Activated CD4-positive, alpha-beta T cell treated with anti-CD3 and anti-CD28 coated beads, Interleukin-2, amount 10 ng/mL, durations not matched to agents 7 days and 5 days (primary cell): ENCODE results near the gene GRIA3. TPM values are rescaled to one million over a fixed set of nuclear protein-coding genes. Genes with fewer than 3 reads are reported as not detected.
"Not testable (repeated sequence)": the region's sequence is repeated elsewhere in the genome, so short reads cannot be mapped to it uniquely, and the experiment has no call there.

Experiments used
- CTCF ChIA-PET: fragments of 350-600 bp; sonication (Branson Sonifier 250); formaldehyde crosslinking; loops from one replicate; lab custom pipeline; 2021; ENCODE audit warnings: antibody characterized with exemption; lab: Charles Lee
- POLR2A ChIA-PET: fragments of 350-600 bp; sonication (Branson Sonifier 250); formaldehyde crosslinking; loops from one replicate; lab custom pipeline; 2021; ENCODE audit warnings: antibody characterized with exemption; lab: Charles Lee
- DNase-seq: peaks from one replicate; pipeline ENCODE4 v3.0.0-alpha.2; 2020
- H3K27ac Mint-ChIP-seq: one replicate; pipeline ENCODE4 v1.8.0; 2021; ENCODE audit warnings: mild to moderate bottlenecking, moderate library complexity, mixed read lengths
- H3K27me3 Mint-ChIP-seq: one replicate; pipeline ENCODE4 v1.8.0; 2021; ENCODE audit warnings: mixed read lengths
- H3K36me3 Mint-ChIP-seq: one replicate; pipeline ENCODE4 v1.8.0; 2021; ENCODE audit warnings: low read depth, mixed read lengths
- H3K4me1 Mint-ChIP-seq: one replicate; pipeline ENCODE4 v1.8.0; 2021; ENCODE audit warnings: mixed read lengths
- H3K4me3 Mint-ChIP-seq: one replicate; pipeline ENCODE4 v1.8.0; 2021; ENCODE audit warnings: mild to moderate bottlenecking, moderate library complexity, mixed read lengths
- H3K9me3 Mint-ChIP-seq: one replicate; pipeline ENCODE4 v1.8.0; 2021; ENCODE audit warnings: mixed read lengths
- total RNA-seq, 2 experiments: library from RNA; stranded (reverse); gene quantifications; one replicate each; pipeline ENCODE4 v1.2.3, GENCODE V29; 2021

The GRIA3 gene
- total RNA-seq, 2 experiments from 2014 or later, result not detected

DNA sequence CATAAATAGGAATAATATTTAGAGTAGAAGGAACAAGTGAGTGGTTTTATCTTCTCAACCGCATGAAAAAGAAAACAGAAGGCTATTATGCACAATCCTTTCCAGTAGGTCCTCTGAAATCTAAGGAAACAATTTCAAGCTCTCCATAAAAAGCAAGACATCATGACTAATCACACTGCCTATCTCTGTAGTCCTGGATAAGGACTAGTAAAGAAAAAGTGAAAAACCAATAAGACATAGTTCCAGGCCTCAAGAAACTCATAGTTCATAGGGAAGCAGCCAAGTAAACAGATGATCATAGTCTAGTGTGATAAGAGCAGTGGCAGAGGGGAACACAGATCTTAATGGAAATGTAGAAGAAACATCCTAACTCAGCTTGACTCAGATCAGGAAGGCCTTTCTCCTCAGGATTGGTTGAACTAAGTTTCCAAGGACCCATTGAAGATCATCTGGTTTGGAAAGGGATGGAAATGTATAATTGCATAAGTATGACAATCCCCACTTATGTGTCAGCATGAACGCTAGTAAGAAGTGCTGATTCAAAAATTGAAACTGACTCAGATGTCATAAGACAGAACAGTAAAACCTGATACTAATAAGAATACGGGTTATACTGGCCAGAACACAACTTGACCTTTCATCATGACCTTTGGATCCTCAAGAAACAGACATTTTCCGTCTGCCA, 155.3 kb downstream of the GRIA3 start:
- no peak for DNase-seq
- H3K36me3 Mint-ChIP-seq, result no peaks in the 10 kb centered on the region
- no peak overlapping the region for H3K4me3 Mint-ChIP-seq
- H3K9me3 Mint-ChIP-seq, result no peaks in the 10 kb centered on the region
- ChIA-PET POLR2A (no interaction called here), CTCF (no interaction called here)
- H3K27ac Mint-ChIP-seq, result no peak overlapping the region
- no peaks in the 10 kb centered on the region for H3K4me1 Mint-ChIP-seq
- no peaks in the 10 kb centered on the region for H3K27me3 Mint-ChIP-seq

GRCh38 chrX:123340696-123341095, 156.6 kb downstream of the GRIA3 start:
- H3K9me3 Mint-ChIP-seq, result no peaks in the 10 kb centered on the region
- no peaks in the 10 kb centered on the region for H3K27me3 Mint-ChIP-seq
- no peak overlapping the region for H3K27ac Mint-ChIP-seq
- ChIA-PET POLR2A (no interaction called here), CTCF (no interaction called here)
- DNase-seq, result no peak
- no peaks in the 10 kb centered on the region for H3K36me3 Mint-ChIP-seq
- H3K4me3 Mint-ChIP-seq, result no peak overlapping the region
- H3K4me1 Mint-ChIP-seq, result no peaks in the 10 kb centered on the region

- CTCF ChIA-PET, result no interaction called here
Observed at GRCh38 chrX:123348468-123348867, 164.4 kb downstream of the GRIA3 start.

DNA sequence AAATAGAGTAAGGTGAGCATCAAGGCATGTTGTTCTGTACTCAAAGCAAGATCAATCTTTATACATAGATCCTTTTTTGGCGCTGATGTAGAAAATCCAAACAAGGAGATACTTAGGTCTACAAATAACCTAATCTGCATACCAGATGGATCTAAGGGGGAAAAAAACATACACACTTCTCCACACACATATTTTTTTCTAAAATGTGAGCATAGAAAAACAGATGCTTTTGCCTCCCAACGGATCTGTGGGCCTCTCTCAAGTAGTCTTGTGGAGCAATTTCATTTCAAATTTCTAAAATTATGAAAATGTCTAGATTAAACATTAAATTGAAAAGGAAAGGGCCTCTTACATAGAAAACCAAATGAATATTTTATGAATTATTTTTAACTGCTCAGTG, 166.1 kb downstream of the GRIA3 start:
- no peaks in the 10 kb centered on the region for H3K4me1 Mint-ChIP-seq
- POLR2A ChIA-PET, result no interaction called here
- no peaks in the 10 kb centered on the region for H3K36me3 Mint-ChIP-seq
- no peak overlapping the region for H3K4me3 Mint-ChIP-seq
- no peaks in the 10 kb centered on the region for H3K9me3 Mint-ChIP-seq
- H3K27ac Mint-ChIP-seq, result no peak overlapping the region
- H3K27me3 Mint-ChIP-seq, result no peaks in the 10 kb centered on the region
- no peak for DNase-seq
- CTCF ChIA-PET, result no interaction called here

More at GRCh38 chrX:123348468-123348867, 164.4 kb downstream of the GRIA3 start:
- Mint-ChIP-seq H3K9me3 (no peaks in the 10 kb centered on the region), H3K27ac (no peak overlapping the region), H3K27me3 (no peaks in the 10 kb centered on the region), H3K36me3 (no peaks in the 10 kb centered on the region), H3K4me3 (no peak overlapping the region), H3K4me1 (no peaks in the 10 kb centered on the region)
- POLR2A ChIA-PET, result no interaction called here
- no peak for DNase-seq

DNA sequence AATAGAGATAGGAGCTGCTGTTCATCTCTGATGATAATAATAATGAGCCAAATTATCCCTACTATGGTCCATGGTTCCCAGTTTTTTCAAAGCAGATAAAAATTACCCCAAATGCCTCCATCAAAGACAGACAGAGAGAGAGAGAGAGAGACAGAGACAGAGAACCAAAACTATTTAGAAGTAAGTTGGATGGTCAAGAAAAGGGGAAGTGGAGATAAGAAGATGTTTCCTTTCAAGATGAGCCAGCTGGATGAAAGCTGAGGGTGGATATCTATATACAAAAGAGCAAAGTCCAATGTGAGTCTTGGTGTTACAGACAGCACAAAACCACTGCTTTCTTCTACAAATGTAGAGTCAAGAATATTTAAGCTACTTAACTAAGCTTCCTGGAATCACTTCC, 173.9 kb downstream of the GRIA3 start:
- no peak for DNase-seq
- ChIA-PET CTCF (interaction anchor here (0.5 to 0.9 kb wide), 2 partner anchors 10 to 1202 kb away, joined by 3 to 4 read pairs; no protein-coding TSS in a partner anchor), POLR2A (no interaction called here)
- H3K4me3 Mint-ChIP-seq, result no peak overlapping the region
- H3K9me3 Mint-ChIP-seq, result no peaks in the 10 kb centered on the region
- H3K27ac Mint-ChIP-seq, result no peak overlapping the region
- no peaks in the 10 kb centered on the region for H3K36me3 Mint-ChIP-seq
- peaks cover 2% of the 10 kb centered on the region for H3K27me3 Mint-ChIP-seq
- H3K4me1 Mint-ChIP-seq, result no peaks in the 10 kb centered on the region

- CTCF ChIA-PET, result interaction anchor here (0.9 kb wide), 1 partner anchor 10 kb away, joined by 3 read pairs; no protein-coding TSS in a partner anchor
- POLR2A ChIA-PET, result no interaction called here
- Mint-ChIP-seq H3K4me3 (no peak overlapping the region), H3K36me3 (no peaks in the 10 kb centered on the region), H3K9me3 (no peaks in the 10 kb centered on the region), H3K27me3 (peaks cover 2% of the 10 kb centered on the region), H3K4me1 (no peaks in the 10 kb centered on the region), H3K27ac (no peak overlapping the region)
- no peak for DNase-seq
Observed at GRCh38 chrX:123358457-123358856, 174.4 kb downstream of the GRIA3 start.

DNA sequence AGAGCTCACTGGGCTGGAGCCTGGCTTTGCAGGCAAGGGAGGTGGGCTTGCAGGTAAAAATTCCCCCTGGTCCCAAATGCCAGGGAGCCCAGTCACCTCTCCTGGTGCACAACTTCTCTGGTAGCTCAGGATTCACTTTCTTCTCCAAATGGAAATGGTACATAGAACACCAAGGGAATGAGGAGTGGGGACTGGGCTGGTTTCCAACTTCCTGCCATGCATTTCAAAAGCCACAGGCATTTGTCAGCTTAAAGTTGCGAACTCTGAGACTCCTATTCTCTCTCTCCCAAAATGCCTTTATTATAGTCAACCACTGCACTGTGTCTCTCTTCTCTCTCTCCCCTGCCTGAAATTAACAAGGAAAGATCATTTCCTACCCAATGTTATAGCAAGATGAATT, 177.3 kb downstream of the GRIA3 start:
- ChIA-PET POLR2A (no interaction called here), CTCF (no interaction called here)
- no peaks in the 10 kb centered on the region for H3K9me3 Mint-ChIP-seq
- H3K27ac Mint-ChIP-seq, result no peak overlapping the region
- no peaks in the 10 kb centered on the region for H3K27me3 Mint-ChIP-seq
- H3K4me1 Mint-ChIP-seq, result no peaks in the 10 kb centered on the region
- no peak for DNase-seq
- H3K36me3 Mint-ChIP-seq, result no peaks in the 10 kb centered on the region
- H3K4me3 Mint-ChIP-seq, result no peak overlapping the region

DNA sequence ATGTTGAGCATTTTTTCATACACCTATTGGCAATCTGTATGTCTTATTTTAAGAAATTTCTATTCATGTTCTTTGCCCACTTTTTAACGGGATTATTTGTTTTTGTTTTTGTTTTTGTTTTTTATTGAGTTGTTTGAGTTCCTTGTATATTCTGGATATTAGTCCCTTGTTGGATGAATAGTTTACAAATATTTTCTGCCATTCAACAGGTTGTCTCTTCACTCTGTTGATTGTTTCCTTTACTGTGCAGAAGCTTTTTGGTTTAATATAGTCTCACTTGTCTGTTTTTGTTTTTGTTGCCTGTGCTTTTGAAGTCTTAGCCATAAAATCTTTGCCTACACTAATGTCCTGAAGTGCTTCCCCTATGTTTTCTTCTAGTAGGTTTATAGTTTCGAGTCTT, 202.1 kb downstream of the GRIA3 start:
- H3K4me3 Mint-ChIP-seq, POLR2A ChIA-PET, H3K36me3 Mint-ChIP-seq, H3K4me1 Mint-ChIP-seq, H3K27me3 Mint-ChIP-seq, H3K9me3 Mint-ChIP-seq, DNase-seq, CTCF ChIA-PET, H3K27ac Mint-ChIP-seq: not testable (repeated sequence)

DNA sequence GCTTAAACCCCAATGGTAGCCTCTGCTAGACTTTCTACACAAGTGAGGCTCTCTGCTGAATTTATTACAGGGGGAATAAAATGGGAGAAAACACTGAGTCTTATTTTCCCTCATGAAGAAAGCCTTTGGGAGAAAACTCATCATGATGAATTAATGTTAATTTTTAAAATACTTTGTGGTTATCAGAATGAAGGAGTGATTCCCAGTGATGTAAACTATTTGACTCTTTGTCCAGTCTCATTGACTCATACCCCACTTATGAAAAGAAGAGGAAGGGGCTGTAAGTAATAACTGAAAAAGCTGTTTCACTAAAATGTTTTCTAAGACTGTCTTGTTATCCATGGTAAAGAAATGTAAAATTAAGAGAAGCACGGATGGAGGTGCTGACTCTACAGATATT, 208.8 kb downstream of the GRIA3 start:
- CTCF ChIA-PET, result no interaction called here
- DNase-seq, result no peak
- Mint-ChIP-seq H3K4me3 (no peak overlapping the region), H3K27ac (no peak overlapping the region), H3K36me3 (no peaks in the 10 kb centered on the region), H3K9me3 (peaks cover 5% of the 10 kb centered on the region), H3K4me1 (no peaks in the 10 kb centered on the region), H3K27me3 (no peaks in the 10 kb centered on the region)
- POLR2A ChIA-PET, result no interaction called here

GRCh38 chrX:123399709-123400108, 215.6 kb downstream of the GRIA3 start:
- H3K27me3 Mint-ChIP-seq, result peaks cover 4% of the 10 kb centered on the region
- H3K4me3 Mint-ChIP-seq, result no peak overlapping the region
- H3K27ac Mint-ChIP-seq, result no peak overlapping the region
- H3K9me3 Mint-ChIP-seq, result no peaks in the 10 kb centered on the region
- no peaks in the 10 kb centered on the region for H3K4me1 Mint-ChIP-seq
- no peak for DNase-seq
- CTCF ChIA-PET, result no interaction called here
- H3K36me3 Mint-ChIP-seq, result no peaks in the 10 kb centered on the region
- POLR2A ChIA-PET, result no interaction called here

GRCh38 chrX:123405231-123405630, 221.2 kb downstream of the GRIA3 start:
- H3K36me3 Mint-ChIP-seq, result no peaks in the 10 kb centered on the region
- ChIA-PET CTCF (no interaction called here), POLR2A (no interaction called here)
- H3K4me1 Mint-ChIP-seq, result no peaks in the 10 kb centered on the region
- H3K4me3 Mint-ChIP-seq, result no peak overlapping the region
- no peak for DNase-seq
- H3K9me3 Mint-ChIP-seq, result no peaks in the 10 kb centered on the region
- peaks cover 2% of the 10 kb centered on the region for H3K27me3 Mint-ChIP-seq
- H3K27ac Mint-ChIP-seq, result no peak overlapping the region

GRCh38 chrX:123408821-123409737, 225.0 kb downstream of the GRIA3 start:
- Mint-ChIP-seq H3K9me3 (no peaks in the 10 kb centered on the region), H3K4me3 (no peak overlapping the region), H3K36me3 (no peaks in the 10 kb centered on the region), H3K27me3 (no peaks in the 10 kb centered on the region), H3K27ac (no peak overlapping the region), H3K4me1 (peaks cover 3% of the 10 kb centered on the region)
- no peak for DNase-seq
- ChIA-PET CTCF (no interaction called here), POLR2A (no interaction called here)

GRCh38 chrX:123422875-123423274, 238.8 kb downstream of the GRIA3 start:
- no peaks in the 10 kb centered on the region for H3K4me1 Mint-ChIP-seq
- ChIA-PET CTCF (no interaction called here), POLR2A (no interaction called here)
- H3K27me3 Mint-ChIP-seq, result peaks cover 2% of the 10 kb centered on the region
- H3K4me3 Mint-ChIP-seq, result no peak overlapping the region
- no peak for DNase-seq
- no peaks in the 10 kb centered on the region for H3K36me3 Mint-ChIP-seq
- no peaks in the 10 kb centered on the region for H3K9me3 Mint-ChIP-seq
- no peak overlapping the region for H3K27ac Mint-ChIP-seq
